ENCODE results near the gene ADAMTSL1.

GRCh38 chr9:18849270-18849669 lies 375.3 kb downstream of the ADAMTSL1 start:
- TF ChIP-seq CTCF (IDR thresholded peaks at IDR 0.05) = no peak
- no peak for TF ChIP-seq SIN3A (IDR thresholded peaks at IDR 0.05; ENCODE audit: borderline replicate concordance, insufficient read depth, low read depth, low read length)
- TF ChIP-seq POLR2AphosphoS5 (IDR thresholded peaks at IDR 0.05; ENCODE audit: low read depth, low read length) = no peak

All from Panc1 (cell line).